HepG2 (cell line): ENCODE measurements around the gene ADCY10. TPM values are rescaled to one million over a fixed set of nuclear protein-coding genes. Genes with fewer than 3 reads are reported as not detected.
A peak's percentile ranks its signal among the peaks of the same experiment; 100 is the strongest.

Experiments
- ARID4A ChIP-seq: sonication (generic); formaldehyde crosslinking; IDR thresholded peaks from 2 replicates; pipeline ENCODE4 v1.5.0; 2020; ENCODE audit warnings: mild to moderate bottlenecking, missing genetic modification reagents, borderline replicate concordance
- ASH2L ChIP-seq: fragments of 300-600, 200-600 bp; sonication (generic); IDR thresholded peaks from 2 replicates; pipeline ENCODE4 v1.7.0; 2017; ENCODE audit warnings: low read depth, mild to moderate bottlenecking, moderate library complexity, mixed read lengths, low read length; ENCODE audit not compliant: insufficient read length
- CREBL2 ChIP-seq: sonication (generic); formaldehyde crosslinking; IDR thresholded peaks from 2 replicates; pipeline ENCODE4 v1.8.1; 2023; ENCODE audit warnings: missing genetic modification reagents, mild to moderate bottlenecking, borderline replicate concordance
- DMAP1 ChIP-seq: IDR thresholded peaks from 2 replicates; pipeline ENCODE4 v1.6.1; 2016
- DRAP1 ChIP-seq: IDR thresholded peaks from 2 replicates; pipeline ENCODE4 v1.6.1; 2016; ENCODE audit warnings: missing genetic modification reagents, missing compliant biosample characterization
- FOXM1 ChIP-seq: sonication (generic); formaldehyde crosslinking; IDR thresholded peaks from 2 replicates; pipeline ENCODE4 v1.5.0; 2020; ENCODE audit warnings: missing genetic modification reagents
- GATAD1 ChIP-seq: IDR thresholded peaks from 2 replicates; pipeline ENCODE4 v1.6.1; 2016; ENCODE audit warnings: missing genetic modification reagents, missing compliant biosample characterization
- HOXD1 ChIP-seq: sonication (generic); formaldehyde crosslinking; IDR thresholded peaks from 2 replicates; pipeline ENCODE4 v1.5.0; 2020; ENCODE audit warnings: missing genetic modification reagents
- JDP2 ChIP-seq: sonication (generic); formaldehyde crosslinking; IDR thresholded peaks from 2 replicates; pipeline ENCODE4 v1.8.1; 2022; ENCODE audit warnings: missing genetic modification reagents, borderline replicate concordance
- JUN ChIP-seq: sonication (generic); formaldehyde crosslinking; IDR thresholded peaks from 2 replicates; pipeline ENCODE4 v1.4.0; 2020; ENCODE audit warnings: mild to moderate bottlenecking, missing genetic modification reagents
- KAT7 ChIP-seq: IDR thresholded peaks from 2 replicates; pipeline ENCODE4 v1.6.1; 2018; ENCODE audit warnings: borderline replicate concordance, missing compliant biosample characterization
- KAT8 ChIP-seq: IDR thresholded peaks from 2 replicates; pipeline ENCODE4 v1.6.1; 2016; ENCODE audit warnings: missing genetic modification reagents, missing compliant biosample characterization
- KLF15 ChIP-seq: sonication (generic); formaldehyde crosslinking; IDR thresholded peaks from 2 replicates; pipeline ENCODE4 v1.8.1; 2023; ENCODE audit warnings: borderline replicate concordance, mild to moderate bottlenecking, inconsistent platforms, missing genetic modification reagents, mixed read lengths
- KLF16 ChIP-seq, 2 experiments: sonication (generic) in 1 of 2; formaldehyde crosslinking in 1 of 2; IDR thresholded peaks; 2 replicates each; pipeline versions ENCODE4 v1.6.1 to v1.8.0; 2016 to 2023; ENCODE audit warnings: missing genetic modification reagents in 2 of 2, missing compliant biosample characterization in 1 of 2
- MTA1 ChIP-seq: sonication (generic); formaldehyde crosslinking; IDR thresholded peaks from 2 replicates; pipeline ENCODE4 v1.4.0; 2020; ENCODE audit warnings: missing genetic modification reagents, mild to moderate bottlenecking, borderline replicate concordance
- PHB2 ChIP-seq: fragments of 450-650 bp; IDR thresholded peaks from 2 replicates; pipeline ENCODE4 v1.6.1; 2018; ENCODE audit not compliant: partially characterized antibody
- PHF5A ChIP-seq: IDR thresholded peaks from one replicate; pipeline ENCODE4 v1.6.1; 2018; ENCODE audit warnings: low read depth, missing genetic modification reagents; ENCODE audit not compliant: unreplicated experiment
- ZNF761 ChIP-seq: sonication (generic); formaldehyde crosslinking; conservative IDR thresholded peaks from 2 replicates; pipeline ENCODE4 v1.4.0; 2020; ENCODE audit warnings: mild to moderate bottlenecking, missing genetic modification reagents
- ZNF766 ChIP-seq: sonication (generic); formaldehyde crosslinking; IDR thresholded peaks from 2 replicates; pipeline ENCODE4 v1.5.0; 2020; ENCODE audit warnings: missing genetic modification reagents, borderline replicate concordance
- ZSCAN22 ChIP-seq: sonication (generic); formaldehyde crosslinking; IDR thresholded peaks from 2 replicates; pipeline ENCODE4 v1.4.0; 2020; ENCODE audit warnings: mild to moderate bottlenecking, missing genetic modification reagents
- polyA plus RNA-seq, 8 experiments: library from polyadenylated mRNA; depleted of rRNA in 3 of 8; stranded (reverse) in 7 of 8; unstranded in 1 of 8; fragments of >200 nt; fragmentation: Illumina TruSeq in 4 of 8; extraction: Trizol in 4 of 8; gene quantifications; 2 replicates each; pipeline versions ENCODE4 v1.2.1 to v1.2.3, GENCODE V29; 2011 to 2016; ENCODE audit warnings: low read depth in 4 of 8, missing spikeins in 1 of 8, mixed read lengths in 1 of 8; ENCODE audit not compliant: insufficient read depth in 1 of 8
- total RNA-seq, 5 experiments: library from RNA; depleted of rRNA; stranded (reverse); fragments of >200 nt; fragmentation: Illumina TruSeq; extraction: Trizol; gene quantifications; 2 replicates each; pipeline ENCODE4 v1.2.3, GENCODE V29; 2016; ENCODE audit warnings: low read depth in 1 of 5
- TF ChIP-seq, protein P1 (sequence below): sonication (generic); formaldehyde crosslinking; IDR thresholded peaks from 2 replicates; pipeline ENCODE4 v1.5.1; 2020; ENCODE audit warnings: mild to moderate bottlenecking, moderate library complexity, missing genetic modification reagents
- TF ChIP-seq, protein P2 (sequence below): sonication (generic); formaldehyde crosslinking; IDR thresholded peaks from 2 replicates; pipeline ENCODE4 v1.4.0; 2020; ENCODE audit warnings: missing genetic modification reagents, mild to moderate bottlenecking, borderline replicate concordance

Gene ADCY10
- total and polyA plus RNA-seq, 2 of the 13 experiments (the other 11 are each of a cell fraction or from before 2014, with no cell fraction given) = 0.02 to 0.03 TPM

DNA sequence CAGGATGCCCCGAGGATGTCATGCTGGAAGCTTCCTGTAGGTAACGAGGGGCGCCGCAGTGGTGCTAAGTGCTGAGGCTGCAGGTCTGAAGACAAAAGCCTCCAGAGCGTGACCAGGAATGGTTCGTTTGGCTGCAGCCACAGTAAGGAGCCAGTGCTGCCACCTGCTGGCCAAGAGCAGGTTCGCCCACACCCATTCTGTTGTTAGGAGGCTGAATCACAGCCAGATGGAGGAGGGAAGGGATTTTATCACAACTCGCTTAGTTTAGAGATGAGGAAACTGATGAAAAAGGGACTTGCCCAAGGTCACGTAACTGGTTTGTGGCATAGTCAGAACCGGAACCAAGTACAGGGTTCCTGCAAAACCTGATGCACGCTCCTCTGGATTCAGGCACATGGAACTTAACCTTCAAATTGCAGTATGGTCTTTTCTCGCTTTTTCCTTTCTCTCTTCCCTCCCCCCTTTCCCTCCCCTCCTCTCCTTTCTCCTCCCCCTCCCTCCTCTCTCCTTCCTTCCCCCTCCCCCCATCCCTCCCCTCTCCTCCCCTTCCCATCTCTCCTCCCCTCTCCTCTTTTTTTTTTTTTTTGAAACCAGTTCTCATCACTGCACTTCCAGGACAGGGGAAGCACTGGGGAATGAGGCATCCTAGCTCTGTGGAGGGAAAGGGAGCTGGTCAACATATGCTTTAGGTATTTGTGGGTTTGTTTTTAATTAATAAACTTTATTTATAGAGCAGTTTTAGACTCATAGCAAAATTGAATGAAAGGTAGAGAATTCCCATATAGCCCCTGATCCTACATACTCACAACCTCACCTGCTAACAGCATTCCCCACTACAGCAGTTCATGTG is 110.4 kb downstream of the ADCY10 start (continued):
- TF ChIP-seq CREBL2 (CRISPR knock-in tag) (no peak), FOXM1 (CRISPR knock-in tag) (no peak), PHF5A (CRISPR knock-in tag) (peak; percentile 39), ZSCAN22 (CRISPR knock-in tag) (peak; percentile 99), MTA1 (CRISPR knock-in tag) (peak; percentile 52; the same call in 1 of the 2 replicates), JUN (no peak), ZNF761 (no peak), JDP2 (CRISPR knock-in tag) (no peak), KAT8 (CRISPR knock-in tag) (0 out of 2 replicates have a peak, but pooled peaks have one; percentile 36), GATAD1 (CRISPR knock-in tag) (peak; percentile 27; the same call in 1 of the 2 replicates), PHB2 (no peak), KLF15 (no peak), ASH2L (no peak), ZNF766 (CRISPR knock-in tag) (0 out of 2 replicates have a peak, but pooled peaks have one; percentile 67), HOXD1 (CRISPR knock-in tag) (no peak), KAT7 (no peak), KLF16 (CRISPR knock-in tag; IDR thresholded peaks at IDR 0.05) (peak in 1 of 2 experiments; percentile 38; a peak in 1 of 4 replicates), ARID4A (CRISPR knock-in tag) (no peak; the same call in 1 of the 2 replicates), DRAP1 (peak; percentile 37; the same call in 1 of the 2 replicates), DMAP1 (CRISPR knock-in tag) (no peak)
- TF ChIP-seq, protein P1, sequence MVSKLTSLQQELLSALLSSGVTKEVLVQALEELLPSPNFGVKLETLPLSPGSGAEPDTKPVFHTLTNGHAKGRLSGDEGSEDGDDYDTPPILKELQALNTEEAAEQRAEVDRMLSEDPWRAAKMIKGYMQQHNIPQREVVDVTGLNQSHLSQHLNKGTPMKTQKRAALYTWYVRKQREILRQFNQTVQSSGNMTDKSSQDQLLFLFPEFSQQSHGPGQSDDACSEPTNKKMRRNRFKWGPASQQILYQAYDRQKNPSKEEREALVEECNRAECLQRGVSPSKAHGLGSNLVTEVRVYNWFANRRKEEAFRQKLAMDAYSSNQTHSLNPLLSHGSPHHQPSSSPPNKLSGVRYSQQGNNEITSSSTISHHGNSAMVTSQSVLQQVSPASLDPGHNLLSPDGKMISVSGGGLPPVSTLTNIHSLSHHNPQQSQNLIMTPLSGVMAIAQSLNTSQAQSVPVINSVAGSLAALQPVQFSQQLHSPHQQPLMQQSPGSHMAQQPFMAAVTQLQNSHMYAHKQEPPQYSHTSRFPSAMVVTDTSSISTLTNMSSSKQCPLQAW (CRISPR knock-in tag) = peak; percentile 80
- TF ChIP-seq, protein P2, sequence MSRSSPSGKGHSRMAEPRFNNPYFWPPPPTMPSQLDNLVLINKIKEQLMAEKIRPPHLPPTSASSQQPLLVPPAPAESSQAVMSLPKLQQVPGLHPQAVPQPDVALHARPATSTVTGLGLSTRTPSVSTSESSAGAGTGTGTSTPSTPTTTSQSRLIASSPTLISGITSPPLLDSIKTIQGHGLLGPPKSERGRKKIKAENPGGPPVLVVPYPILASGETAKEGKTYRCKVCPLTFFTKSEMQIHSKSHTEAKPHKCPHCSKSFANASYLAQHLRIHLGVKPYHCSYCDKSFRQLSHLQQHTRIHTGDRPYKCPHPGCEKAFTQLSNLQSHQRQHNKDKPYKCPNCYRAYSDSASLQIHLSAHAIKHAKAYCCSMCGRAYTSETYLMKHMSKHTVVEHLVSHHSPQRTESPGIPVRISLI = peak; percentile 33; the same call in 1 of the 2 replicates
